H7 (cell line): ENCODE results near the gene MAST2. TPM values are rescaled to one million over a fixed set of nuclear protein-coding genes. Genes with fewer than 3 reads are reported as not detected.

Experiments
- DNase-seq: peaks from one replicate; pipeline ENCODE4 v3.0.0; 2012
- H3K27me3 ChIP-seq: 2 replicates; pipeline ENCODE4 v1.6.0; 2011; ENCODE audit warnings: mild to moderate bottlenecking, low read length; ENCODE audit not compliant: control insufficient read depth, insufficient read depth
- H3K36me3 ChIP-seq: replicated peaks from 2 replicates; pipeline ENCODE4 v1.5.1; 2011; ENCODE audit warnings: low read length; ENCODE audit not compliant: control insufficient read depth, insufficient read depth
- H3K4me3 ChIP-seq: 2 replicates; pipeline ENCODE4 v1.5.1; 2011; ENCODE audit warnings: low read depth, mild to moderate bottlenecking, control low read depth, low read length, moderate library complexity; ENCODE audit not compliant: insufficient read depth
- total RNA-seq: library from RNA; depleted of rRNA; stranded (reverse); fragments of >200 nt; shearing (Covaris generic); gene quantifications from 2 replicates; pipeline ENCODE4 v1.2.3, GENCODE V29; 2014; rRNA removed

The MAST2 gene
- total RNA-seq, 1 experiment from 2014 or later: 31.8 TPM

DNA sequence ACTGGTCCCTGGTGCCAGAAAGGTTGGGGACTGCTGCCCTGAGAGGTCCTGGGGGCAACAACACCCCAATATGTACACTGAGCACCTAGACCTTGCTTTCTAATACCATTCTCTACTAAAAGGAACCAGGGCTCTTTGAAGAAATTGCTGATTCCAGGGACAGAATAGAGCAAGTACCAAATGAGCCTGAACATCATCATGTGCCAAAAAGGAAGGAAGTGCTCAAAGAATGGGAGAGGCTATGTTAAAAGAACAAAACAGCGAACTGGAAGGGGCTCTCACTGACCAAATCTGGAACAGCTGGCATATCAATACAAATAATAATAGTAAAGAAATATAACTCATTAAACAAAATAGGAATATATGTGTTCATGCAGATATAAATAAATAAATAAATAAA lies 278.2 kb downstream of the MAST2 start:
- no peak overlapping the region for H3K4me3 ChIP-seq
- no peak for DNase-seq
- H3K27me3 ChIP-seq: no peaks in the 10 kb centered on the region
- H3K36me3 ChIP-seq: no peaks in the 10 kb centered on the region

DNA sequence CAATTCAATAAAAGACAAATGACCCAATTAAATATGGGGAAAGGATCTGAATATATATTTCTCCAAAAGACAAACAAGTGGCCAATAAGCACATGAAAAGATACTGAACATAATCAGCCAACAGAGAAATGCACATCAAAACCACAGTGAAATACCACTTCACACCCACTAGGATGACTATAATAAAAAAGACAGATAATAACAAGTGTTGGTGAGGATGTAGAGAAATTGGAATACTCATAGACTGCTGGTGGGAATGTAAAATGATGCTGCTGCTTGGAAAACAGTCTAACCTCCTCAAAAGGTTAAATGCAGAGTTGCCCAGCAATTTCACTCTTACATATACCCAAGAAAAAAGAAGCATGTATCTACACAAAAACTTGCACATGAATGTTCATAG lies 280.2 kb downstream of the MAST2 start:
- H3K27me3 ChIP-seq: no peaks in the 10 kb centered on the region
- H3K4me3 ChIP-seq: no peak overlapping the region

DNA sequence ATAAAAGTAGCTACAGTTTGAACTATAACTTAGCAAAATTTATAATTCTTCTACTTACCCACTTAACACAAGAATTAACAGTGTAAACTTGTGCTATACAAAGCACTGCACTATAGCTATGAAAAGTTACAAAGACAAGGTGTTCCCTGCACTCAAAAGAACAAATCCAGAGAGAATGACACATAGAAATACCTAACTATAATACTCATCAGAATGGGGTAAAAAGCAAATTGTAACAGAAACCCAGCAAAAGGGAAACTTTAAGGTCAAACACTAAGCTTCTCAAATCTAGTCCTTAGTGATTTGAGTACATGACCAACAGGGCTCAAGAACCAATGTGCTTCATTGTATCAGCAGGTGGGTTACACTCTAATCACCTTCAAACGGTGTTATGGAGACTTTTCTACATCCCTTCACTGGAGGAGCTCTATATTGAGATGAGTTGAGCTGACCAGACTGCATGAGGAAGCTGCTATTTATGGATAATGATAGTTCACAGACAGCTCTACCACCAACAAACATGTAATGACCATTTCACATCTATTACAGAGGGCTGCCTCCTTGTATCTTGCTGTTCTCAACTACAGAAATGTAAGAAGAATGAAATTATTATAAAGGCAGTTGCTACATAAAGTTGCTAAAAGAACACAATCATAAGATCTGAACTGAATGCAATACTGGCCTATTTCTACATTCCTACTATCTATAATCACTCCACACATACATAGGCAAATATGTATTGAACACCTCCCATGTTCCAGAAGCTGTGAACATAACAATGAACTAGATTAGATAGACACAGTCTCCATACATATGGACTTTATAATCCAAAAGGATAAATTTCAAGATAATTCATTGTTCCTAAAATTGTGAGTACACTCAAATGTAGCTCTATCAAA lies 281.4 kb downstream of the MAST2 start:
- no peaks in the 10 kb centered on the region for H3K36me3 ChIP-seq
- no peak for DNase-seq
- no peak overlapping the region for H3K4me3 ChIP-seq
- no peaks in the 10 kb centered on the region for H3K27me3 ChIP-seq

More for the DNA sequence above, 280.2 kb downstream of the MAST2 start:
- H3K36me3 ChIP-seq: no peaks in the 10 kb centered on the region
- DNase-seq: no peak

Other genes starting within 250 kb of the MAST2 start
- 205 and 261 TPM in 2 replicates for gene NASP, start 219.6 kb upstream of the MAST2 start, total RNA-seq
- 3.0 and 7.4 TPM in 2 replicates for gene CCDC17, start 179.6 kb upstream of the MAST2 start, total RNA-seq
- 156 and 178 TPM in 2 replicates for gene GPBP1L1, start 117.1 kb upstream of the MAST2 start, total RNA-seq
- gene TMEM69, start 115.4 kb upstream of the MAST2 start, total RNA-seq: 143 and 144 TPM in 2 replicates
- 5.8 and 6.8 TPM in 2 replicates for gene IPP, start 53.0 kb upstream of the MAST2 start, total RNA-seq